ENCODE data around the gene MSH6.

The MSH6 gene

GRCh38 chr2:47782671-47783485 is at the start of gene MSH6:
Gene MSH6, plus strand, starts transcription at chr2:47783145. Its CDS starts 89 bp downstream, at chr2:47783234.
- DNase-seq: peak; percentile 89

GRCh38 chr2:47735136-47735869 is 47.6 kb upstream of the MSH6 start:
- DNase-seq: no peak

DNA sequence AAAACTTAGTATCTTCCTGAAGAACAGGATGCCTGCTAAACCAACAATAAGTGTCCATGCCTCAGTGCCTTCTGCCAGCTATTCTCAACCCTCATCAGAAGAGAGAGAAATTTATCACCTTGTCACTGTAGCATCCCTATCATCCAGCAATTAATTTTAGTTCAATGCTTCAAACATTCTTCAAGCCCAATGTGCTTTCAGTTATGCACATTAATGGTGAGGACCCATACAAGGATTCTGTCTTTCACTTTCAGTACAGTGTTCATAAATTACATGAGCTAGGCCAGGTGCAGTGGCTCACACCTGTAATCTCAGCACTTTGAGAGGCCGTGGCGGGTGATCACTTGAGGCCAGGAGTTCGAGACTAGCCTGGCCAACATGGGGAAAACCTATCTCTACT is 47.0 kb upstream of the MSH6 start:
- DNase-seq: no peak

DNA sequence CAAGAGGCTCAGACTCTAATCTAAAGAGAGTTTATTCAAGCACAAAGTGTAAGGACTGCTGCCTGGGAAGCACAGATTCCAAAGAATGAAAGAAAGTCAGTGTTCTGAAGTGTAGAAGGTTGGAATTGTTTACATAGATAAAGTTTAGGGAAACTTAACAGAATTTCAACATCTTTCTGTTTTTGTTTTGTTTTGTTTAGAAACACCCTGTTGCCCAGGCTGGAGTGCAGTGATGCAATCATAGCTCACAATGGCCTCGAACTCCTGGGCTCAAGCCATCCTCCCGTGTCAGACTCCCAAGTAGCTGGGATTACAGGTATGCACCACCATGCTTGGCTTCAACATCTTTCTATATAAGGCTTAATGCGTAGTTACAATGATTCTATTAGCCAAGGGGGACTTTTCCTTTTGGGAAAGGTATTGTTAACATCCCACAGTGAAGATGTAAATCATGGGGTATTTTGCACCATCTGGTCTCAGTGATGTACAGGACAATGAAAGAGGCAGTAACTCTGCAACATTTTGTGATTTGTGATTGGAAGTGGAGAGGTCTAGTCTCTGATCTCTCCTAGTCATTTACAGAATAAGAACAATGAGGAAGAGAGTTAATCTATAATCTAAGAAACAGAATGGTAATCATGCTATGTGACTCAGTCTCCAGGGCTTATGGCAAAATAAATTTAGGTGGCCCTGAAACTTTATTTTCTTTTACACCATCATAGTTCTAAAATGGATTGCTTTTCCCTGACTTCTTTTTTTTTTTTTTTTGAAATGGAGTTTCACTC is 45.6 kb upstream of the MSH6 start:
- no peak for DNase-seq

DNA sequence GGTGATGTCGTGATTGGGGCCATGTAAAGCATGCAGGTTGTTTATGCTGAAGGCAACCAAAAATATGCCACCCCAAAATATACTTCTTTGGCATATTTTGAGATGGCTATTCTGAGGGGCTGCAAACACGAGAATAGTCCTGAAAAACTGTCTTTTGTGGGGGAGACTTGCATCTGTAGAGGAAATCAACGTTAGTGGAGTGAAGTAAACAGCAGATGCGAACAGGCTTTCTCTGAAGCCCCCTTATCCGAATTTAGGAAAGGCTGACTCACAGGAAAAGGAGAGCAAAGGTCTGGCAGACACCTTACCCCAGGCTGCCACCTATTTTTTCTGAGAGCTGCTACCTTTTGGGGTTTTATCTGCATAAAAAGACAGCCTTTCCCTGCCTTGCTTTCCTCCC is 44.6 kb upstream of the MSH6 start:
- no peak for DNase-seq

DNA sequence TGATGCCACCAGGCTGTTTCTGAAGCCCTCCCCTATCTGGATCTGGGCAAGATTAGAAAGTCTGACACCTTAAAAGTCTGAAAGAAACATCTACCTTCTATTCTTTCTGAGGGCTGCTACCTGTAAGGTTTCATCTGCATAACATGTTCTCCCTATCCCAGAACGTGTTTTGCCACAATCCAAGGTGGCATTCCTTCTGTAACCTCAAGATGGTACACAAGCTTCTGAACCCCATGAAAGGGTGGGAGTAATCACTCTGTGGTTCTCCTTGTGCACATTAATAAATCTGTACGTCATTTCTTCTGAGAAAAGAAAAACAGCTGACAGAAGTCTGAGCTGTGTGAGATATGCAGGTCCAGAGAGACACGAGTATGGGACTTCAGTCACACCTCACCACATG is 41.8 kb upstream of the MSH6 start:
- DNase-seq: no peak

- DNase-seq: no peak
These were observed 41.3 kb upstream of the MSH6 start for GRCh38 chr2:47741637-47742036.

DNA sequence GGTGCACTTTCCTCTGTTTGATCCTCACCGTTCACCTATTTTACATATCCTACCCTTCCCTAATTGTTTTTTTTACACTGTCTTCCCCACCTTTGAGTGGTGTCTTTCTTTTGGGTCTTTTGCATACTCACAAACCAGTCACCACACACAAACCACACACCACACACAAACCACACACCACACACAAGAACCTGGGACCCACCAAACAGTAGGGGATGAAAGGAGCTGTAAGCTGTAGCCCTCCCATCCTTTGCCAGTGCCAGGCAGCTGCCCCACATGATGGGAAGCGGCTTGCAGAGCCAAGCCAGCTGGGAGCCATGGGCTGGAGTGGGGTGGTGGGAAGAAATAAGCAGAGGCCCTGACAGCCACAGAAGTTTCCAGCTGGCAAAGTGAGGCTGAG is 38.9 kb upstream of the MSH6 start:
- no peak for DNase-seq

DNA sequence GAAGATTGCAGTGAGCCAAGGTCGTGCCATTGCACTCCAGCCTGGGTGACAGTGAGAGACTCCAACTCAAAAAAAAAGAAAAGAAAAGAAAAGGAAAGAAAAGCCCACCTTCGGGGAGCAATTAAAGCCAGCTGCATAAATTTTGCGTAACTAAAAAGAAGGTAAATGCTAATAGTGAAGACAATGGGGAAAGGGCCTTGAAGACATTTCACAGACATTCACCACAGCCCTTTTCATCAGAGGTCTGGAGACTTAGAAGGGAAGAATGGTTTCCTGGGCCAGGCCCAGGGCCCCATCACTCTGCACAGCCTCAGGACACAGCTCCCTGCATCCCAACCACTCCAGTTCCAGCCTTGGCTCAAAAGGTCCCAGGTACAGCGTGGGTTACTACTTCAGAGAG is 35.1 kb upstream of the MSH6 start:
- no peak for DNase-seq

- peak; percentile 4 for DNase-seq
These were observed 31.0 kb upstream of the MSH6 start for GRCh38 chr2:47751856-47752414.

- DNase-seq: no peak
These were observed 15.5 kb upstream of the MSH6 start for GRCh38 chr2:47767497-47767844.

GRCh38 chr2:47767880-47768609 is 14.9 kb upstream of the MSH6 start:
- DNase-seq: peak; percentile 50

GRCh38 chr2:47769318-47769717 is 13.6 kb upstream of the MSH6 start:
- no peak for DNase-seq

DNA sequence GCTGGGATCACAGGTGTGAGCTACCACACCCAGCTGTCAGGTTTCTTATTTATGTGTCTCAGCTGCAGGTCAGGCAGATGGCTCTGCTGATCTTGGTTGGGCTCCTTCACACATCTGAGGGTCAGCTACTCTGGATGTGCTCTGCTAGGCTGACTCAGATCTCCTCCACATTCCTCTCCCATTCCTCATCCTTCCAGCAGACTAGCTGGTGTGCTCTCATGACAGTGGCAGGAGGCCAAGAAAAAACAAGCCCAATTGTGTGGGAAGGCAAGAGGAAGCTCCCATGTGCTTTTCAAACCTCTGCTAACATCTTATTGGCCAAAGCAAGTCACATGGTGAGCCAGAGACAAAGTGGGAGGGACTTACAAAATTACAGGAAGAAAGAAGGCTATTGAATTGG is 11.7 kb upstream of the MSH6 start:
- no peak for DNase-seq

DNA sequence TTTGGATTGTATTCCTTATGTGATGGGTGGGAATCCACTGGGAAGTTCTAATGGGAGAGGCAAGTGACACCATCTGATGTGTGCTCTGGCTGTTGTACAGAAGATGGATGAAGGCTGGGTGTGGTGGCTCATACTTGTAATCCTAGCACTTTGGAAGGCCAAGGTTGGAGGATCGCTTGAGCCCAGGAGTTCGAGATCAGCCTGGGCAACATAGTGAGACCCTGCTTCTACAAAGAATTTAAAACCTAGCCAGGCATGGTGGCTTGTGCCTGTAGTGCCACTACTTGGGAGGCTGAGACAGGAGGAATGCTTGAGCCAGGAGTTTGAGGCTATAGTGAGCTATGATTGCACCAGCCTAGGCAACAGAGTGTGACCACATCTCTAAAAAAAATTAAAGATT is 10.6 kb upstream of the MSH6 start:
- no peak for DNase-seq

DNA sequence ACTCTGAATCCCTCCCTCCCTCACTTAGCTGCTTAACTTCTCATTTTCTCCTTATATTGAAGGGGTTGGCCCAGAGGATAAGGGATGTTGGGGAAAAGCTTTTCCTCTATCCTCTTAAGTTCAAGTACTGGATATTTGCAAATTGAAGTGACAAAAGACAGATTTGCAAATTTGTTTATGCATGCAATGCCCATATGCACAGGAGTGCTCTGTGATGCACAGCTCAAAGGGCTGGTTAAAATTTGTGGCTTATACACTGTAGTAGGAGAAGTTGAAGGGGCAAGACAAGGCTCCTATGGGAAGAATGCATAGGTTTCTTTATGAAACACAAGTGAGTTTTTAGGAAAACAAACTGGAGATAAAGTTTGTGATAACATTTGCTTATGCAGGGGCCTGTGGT is 8.4 kb upstream of the MSH6 start:
- no peak for DNase-seq

DNA sequence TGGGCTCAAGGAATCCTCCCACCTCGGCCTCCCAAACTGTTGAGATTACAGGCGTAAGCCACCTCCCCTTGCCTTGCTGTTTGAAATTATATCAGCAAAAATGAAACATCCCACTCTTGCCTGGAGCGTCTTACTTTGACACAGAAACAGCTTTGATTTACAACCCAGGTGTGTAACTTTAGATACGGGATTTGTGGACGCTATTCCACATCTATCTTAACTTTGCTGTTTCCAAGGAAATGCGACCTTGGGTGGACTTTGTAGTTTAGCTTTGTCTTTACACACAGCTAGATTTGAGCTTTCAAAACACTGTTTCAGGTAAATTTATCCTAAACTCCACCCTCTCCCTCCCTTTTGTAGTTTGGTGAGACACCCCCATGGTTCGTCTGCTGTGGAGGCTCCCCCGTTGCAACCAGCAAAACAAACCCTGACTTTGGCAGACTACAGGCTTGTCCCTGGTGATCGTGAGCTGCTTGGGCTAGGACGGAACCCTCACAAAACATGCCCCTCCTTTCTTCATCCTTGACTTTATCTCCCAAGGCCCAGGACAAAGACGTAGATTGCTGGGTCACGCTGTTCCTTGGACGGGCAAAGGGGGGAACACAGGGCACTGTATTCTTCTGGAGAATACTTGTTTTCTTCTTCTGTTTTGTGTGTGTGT is 5.5 kb upstream of the MSH6 start:
- DNase-seq: no peak

DNA sequence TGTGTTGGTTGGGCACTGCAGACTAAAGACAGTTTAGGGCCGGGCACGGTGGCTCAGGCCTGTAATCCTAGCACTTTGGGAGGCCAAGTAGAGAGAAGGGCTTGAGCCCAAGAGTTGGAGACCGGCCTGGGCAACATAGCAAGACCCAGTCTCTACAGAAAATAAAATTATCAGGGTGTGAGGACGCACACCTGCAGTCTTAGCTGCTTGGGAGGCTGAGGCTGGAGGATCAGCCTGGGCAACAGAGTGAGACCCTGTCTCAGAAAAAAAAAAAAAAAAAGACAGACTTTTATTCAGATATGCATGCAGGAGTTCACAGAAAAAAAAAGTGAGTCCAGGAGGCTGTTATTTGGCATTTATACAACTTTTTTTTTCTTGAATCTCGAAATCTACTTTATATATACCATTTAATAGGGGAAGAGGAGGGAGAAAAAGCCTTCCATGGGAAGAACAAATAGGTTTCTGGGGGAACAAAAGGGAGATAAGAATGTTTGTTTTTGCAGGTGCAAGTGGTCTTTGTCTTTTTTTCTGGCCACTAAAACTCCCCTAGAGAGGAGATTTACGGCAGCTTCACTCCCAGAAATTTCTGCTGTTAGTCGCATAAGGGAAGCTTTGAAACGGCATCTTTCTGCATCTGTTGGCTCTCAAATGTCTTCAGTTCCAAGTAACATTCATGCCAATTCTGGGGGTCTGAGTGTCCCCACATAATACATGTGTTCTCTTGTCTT is 4.1 kb upstream of the MSH6 start:
- no peak for DNase-seq

GRCh38 chr2:47779426-47779790 is 3.5 kb upstream of the MSH6 start:
- DNase-seq: no peak

GRCh38 chr2:47782381-47782670 is 619 bp upstream of the MSH6 start:
- no peak for DNase-seq

- peak; percentile 78 for DNase-seq
These were observed 774 bp downstream of the MSH6 start for GRCh38 chr2:47783486-47784351.

Data from NCI-H510A treated with DMSO at 0.1 percent for 48 hours (cell line).